IPS-18c (cell line): ENCODE data around the gene EXD3.

Source experiments
- H3K4me3 ChIP-seq: 2 replicates; pipeline ENCODE4 v1.7.0; 2013; ENCODE audit warnings: low read depth, mild to moderate bottlenecking, low read length, moderate library complexity; ENCODE audit not compliant: insufficient read depth
- H3K9me3 ChIP-seq: one replicate; pipeline ENCODE4 v1.6.1; 2013; ENCODE audit warnings: mild to moderate bottlenecking, low read length, moderate library complexity; ENCODE audit not compliant: control insufficient read depth, insufficient read depth

The EXD3 gene

GRCh38 chr9:137407590-137408300 lies 15.2 kb downstream of the EXD3 start:
- Histone ChIP-seq H3K9me3 (no peaks in the 10 kb centered on the region), H3K4me3 (no peak overlapping the region)

DNA sequence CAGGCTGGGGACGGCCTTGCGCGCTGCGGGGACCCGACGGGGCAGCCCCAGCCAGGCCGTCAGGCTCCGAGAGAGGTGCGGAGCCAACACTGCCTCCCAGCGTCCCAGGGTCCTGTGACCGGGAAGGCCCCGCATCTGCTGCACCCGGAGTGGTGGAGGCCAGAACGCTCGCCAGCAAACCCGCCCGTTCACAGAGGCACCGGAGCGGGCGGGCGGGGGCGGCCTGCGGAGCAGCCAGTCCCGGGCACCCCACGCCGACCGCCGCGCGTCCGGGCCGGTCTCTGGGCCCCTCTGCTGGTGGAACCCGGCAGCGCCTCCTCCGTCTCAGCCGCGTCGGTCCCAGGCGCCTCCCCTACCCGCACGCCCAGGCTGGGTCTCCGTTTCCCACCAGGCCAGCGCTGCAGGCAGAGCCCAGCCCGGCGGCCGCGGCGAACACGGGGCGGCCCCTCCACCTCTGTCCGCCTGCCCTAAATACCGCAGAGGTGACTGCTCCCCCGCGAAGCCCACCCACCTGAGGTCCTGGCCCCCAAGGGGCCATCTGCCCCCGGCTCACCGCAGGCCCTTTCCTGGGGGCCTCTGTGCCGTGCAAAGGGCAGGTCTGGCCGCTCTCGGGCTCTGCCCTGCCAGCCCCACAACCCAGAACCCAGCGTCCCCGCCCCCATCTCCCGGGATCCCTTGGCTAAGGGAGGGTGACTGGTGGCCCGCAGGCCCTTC lies 15.9 kb downstream of the EXD3 start:
- peak overlapping the region; percentile 31; the same call in 1 of the 2 replicates for H3K4me3 ChIP-seq
- no peaks in the 10 kb centered on the region for H3K9me3 ChIP-seq

DNA sequence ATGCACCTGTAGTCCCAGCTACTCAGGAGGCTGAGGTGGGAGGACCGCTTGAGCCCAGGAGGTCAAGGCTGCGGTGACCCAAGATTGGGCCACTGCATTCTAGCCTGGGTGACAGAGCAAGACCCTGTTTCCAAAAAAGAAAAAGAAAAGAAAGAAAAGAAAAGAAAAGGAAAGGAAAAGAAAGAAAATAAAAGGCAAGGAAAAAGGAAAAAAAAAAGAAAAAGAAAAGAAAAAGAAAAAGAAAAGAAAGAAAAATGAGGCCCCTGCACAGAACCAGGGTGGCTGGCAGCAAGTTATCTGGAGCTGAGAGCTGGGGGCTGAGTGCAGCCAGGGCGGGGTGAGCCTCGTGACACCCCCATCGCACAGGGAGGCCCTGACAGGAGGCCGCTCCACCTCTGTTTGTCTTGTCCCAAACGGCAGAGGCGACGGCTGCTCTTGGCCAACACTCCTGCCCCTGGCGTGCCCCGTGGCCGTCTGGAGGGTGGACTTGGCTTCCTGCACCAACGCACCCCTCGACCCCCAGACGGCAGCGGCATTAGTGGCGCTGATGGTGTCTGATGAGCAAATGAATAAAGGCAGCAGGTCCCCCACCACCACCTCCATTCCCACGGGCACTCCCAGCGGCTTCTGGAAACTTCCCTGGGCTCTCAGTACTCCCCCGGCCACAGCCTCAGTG lies 16.7 kb downstream of the EXD3 start:
- H3K4me3 ChIP-seq, result no peak overlapping the region

DNA sequence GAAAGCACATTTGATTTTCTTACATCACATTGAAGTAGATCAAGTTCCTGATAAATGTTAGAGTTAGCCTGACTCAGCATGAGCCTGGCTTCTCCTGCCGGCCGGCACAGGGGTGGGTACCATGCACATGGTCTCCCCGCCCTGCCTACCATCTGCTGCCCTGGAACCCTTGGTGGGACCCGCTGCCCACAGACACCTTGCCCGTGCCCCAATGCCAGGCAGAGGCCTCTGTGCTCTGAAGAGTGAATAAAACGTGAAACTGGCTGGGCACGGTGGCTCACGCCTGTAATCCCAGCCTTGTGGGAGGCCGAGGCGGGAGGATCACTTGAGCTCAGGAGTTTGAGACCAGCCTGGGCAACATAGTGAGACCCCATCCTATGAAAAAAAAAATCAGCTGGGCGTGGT lies 17.3 kb downstream of the EXD3 start:
- Histone ChIP-seq H3K4me3 (no peak overlapping the region), H3K9me3 (no peaks in the 10 kb centered on the region)

More for the DNA sequence above, 16.7 kb downstream of the EXD3 start:
- H3K9me3 ChIP-seq, result no peaks in the 10 kb centered on the region

- H3K4me3 ChIP-seq, result no peak overlapping the region
- H3K9me3 ChIP-seq, result no peaks in the 10 kb centered on the region
Observed at GRCh38 chr9:137404961-137405567, 17.9 kb downstream of the EXD3 start.

DNA sequence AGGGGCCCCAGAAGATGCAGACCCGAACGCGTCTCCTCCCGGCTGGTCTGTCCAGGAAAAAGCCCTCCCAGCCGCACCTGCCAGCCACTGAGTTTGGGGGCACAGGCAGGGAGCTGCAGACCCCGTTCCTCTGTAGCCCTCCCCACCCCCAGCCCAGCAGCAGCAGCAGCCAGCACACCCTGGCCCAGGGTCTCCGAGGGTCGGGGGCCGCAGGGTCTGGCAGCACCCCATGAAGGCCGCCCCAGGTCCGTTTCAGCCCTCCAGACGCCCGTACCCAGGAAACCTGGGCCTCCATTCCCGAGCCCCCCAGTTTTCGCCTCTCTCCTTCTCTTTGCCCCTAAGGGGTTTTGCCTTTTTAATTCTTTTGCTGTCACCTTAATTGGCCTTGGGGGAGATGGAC lies 19.7 kb downstream of the EXD3 start:
- Histone ChIP-seq H3K4me3 (no peak overlapping the region), H3K9me3 (no peaks in the 10 kb centered on the region)

DNA sequence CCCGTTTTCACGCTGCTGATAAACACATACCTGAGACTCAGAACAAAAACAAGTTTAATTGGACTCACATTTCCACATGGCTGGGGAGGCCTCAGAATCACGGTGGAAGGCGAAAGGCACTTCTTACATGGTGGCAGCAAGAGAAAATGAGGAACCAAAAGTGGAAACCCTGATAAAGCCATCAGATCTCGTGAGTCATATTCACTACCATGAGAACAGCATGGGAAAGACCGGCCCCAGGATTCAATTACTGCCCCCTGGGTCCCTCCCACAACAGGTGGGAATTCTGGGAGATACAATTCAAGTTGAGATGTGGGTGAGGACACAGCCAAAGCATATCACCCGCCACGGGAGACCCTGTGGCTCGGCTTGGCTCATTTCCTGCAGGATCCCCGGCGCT lies 20.2 kb downstream of the EXD3 start:
- Histone ChIP-seq H3K9me3 (no peaks in the 10 kb centered on the region), H3K4me3 (no peak overlapping the region)

DNA sequence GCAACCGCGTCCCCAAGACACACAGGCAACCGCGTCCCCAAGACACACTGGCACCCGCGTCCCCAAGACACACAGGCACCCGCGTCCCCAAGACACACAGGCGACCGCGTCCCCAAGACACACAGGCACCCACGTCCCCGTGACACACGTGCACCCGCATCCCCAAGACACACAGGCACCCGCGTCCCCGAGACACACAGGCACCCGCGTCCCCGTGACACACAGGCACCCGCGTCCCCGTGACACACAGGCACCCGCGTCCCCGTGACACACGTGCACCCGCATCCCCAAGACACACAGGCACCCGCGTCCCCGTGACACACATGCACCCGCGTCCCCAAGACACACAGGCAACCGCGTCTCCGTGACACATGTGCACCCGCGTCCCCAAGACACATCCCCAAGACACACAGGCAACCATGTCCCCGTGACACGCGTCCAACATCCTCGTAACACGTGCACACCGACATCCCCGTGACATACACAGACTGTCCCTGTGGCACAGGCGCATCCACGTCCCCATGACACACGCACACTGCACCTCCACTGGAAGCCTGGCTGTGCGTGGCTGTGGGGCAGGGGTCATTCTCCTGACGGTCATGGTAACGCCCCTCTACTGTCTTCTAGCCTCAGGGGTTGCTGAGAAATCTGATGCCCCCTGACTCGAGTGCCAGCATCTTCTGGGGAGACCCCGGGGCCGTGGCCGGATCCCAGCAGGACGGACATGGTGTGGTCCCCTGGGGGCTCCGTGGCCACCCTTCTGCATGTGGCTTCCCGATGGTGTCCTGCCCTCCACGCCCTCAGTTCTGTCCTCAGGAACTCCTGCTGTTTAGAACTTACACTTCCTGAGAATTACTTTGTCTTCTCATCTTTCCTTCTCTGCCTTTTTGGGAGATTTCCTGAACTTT lies 24.1 kb downstream of the EXD3 start:
- Histone ChIP-seq H3K9me3 (no peaks in the 10 kb centered on the region), H3K4me3 (no peak overlapping the region)

DNA sequence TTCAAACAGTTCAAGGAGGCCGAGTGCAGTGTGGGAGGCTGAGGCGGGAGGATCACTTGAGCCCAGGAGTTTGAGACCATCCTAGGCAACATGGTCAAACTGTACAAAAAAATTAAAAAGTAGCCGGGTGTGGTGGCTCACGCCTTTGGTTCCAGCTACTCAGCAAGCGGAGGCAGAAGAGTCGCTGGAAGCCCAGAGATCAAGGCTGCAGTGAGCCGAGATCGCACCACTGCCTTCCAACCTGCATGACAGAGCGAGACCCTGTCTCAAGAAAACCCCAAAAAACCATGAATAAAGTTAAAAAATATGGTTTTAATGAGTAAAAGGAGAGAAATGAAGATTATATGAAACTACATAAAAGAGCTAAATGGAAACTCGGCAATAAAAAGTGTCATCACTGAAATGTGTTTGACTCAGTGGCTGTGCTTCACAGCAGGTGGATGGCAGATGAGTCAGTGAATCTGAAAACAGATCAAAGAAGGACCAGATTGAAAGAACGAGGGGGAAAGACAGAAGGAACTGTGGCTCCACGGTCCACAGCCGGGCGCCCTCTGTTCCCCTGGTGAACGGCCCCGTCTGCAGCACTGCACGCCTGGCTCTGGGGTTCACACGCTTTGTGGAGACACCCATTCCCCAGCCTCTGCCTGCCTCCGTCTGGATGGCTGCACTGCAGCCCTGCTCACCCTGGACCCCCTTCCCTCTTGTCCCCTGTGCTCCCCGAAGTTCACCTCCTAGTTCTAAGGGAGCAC lies 25.1 kb downstream of the EXD3 start:
- no peaks in the 10 kb centered on the region for H3K9me3 ChIP-seq
- no peak overlapping the region for H3K4me3 ChIP-seq

- H3K4me3 ChIP-seq, result no peak overlapping the region
- no peaks in the 10 kb centered on the region for H3K9me3 ChIP-seq
Observed at GRCh38 chr9:137396634-137397367, 26.2 kb downstream of the EXD3 start.

- Histone ChIP-seq H3K9me3 (no peaks in the 10 kb centered on the region), H3K4me3 (no peak overlapping the region)
Observed at GRCh38 chr9:137396227-137396626, 26.7 kb downstream of the EXD3 start.

DNA sequence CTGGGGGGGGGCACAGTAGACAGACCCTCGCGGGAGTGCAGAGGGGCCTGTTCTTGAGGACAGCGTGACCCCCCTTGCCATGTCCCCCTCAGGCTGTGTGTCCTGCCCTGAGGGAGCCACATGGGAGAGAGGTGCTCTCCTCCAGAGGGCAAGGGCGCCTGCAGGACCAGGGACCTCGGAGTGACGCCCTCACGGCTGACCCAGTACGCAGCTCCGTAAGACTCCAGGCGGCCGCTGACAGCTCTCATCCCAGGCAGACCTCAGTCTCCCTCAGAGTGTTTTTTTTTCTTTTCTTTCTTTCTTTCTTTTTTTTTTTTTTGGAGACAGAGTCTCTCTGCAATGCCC lies 27.3 kb downstream of the EXD3 start:
- no peak overlapping the region for H3K4me3 ChIP-seq
- no peaks in the 10 kb centered on the region for H3K9me3 ChIP-seq

GRCh38 chr9:137394866-137395665 lies 27.9 kb downstream of the EXD3 start:
- Histone ChIP-seq H3K4me3 (no peak overlapping the region), H3K9me3 (no peaks in the 10 kb centered on the region)

DNA sequence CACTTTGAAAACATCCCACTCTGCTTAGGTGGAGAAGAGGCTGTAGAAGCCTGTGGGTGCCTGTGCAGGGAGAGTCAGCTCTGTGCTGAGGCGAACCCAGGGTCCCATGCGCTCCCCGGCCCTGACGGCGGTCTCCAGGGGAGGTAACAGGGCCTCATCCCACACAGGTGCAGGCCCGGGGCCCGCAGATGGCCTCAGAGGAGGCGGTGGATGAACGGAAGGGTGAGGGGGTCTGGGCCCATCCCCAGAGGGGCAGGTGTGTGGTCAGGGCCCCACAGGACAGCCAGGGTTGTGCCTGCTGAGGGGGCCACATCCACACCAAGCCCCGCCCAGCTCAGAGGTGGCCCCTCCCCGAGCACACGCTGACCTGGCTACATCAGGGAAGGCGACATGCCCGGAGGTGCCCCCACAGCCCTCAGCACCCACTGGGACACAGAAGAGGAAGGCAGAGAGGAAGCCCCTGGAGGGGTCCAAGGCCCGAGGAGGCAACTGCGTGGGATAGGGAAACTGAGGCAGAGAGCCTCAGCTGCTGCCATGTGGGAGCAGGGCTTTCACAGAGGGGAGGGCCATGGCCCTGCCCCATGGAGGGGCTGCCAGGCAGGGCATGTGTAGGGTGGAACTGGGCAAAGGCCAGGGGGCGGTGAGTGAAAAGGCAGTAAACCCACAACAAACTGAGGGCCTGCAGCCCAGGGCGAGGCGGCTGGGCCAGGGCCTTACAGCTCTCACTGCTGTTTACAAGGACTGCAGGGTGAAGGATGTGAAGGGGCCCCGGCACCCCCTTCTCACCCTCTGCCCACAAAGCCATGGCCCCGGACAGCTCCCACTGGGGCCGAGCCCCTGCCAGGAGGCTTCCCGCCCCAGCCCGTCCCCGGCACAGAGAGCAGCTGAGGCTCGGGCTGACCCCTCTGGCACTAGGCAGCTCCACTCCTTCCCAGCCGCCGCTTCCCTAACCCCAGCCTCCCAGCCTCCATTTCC lies 29.5 kb downstream of the EXD3 start:
- H3K9me3 ChIP-seq, result no peaks in the 10 kb centered on the region
- H3K4me3 ChIP-seq, result no peak overlapping the region
